ENCODE measurements around the gene DRD4.
A peak's percentile ranks its signal among the peaks of the same experiment; 100 is the strongest.

The DRD4 gene

GRCh38 chr11:607020-607780 is 29.9 kb upstream of the DRD4 start:
- intact Hi-C loops (cut with DNase I; ENCODE audit: low total_unique reads) = no loop called here
- H3K36me3 ChIP-seq = peaks cover 87 to 100% (median 98%) of the 10 kb centered on the region in 3 donors
- TF ChIP-seq CTCF (IDR thresholded peaks at IDR 0.05) = no peak
- H3K27ac ChIP-seq = no peak overlapping the region
- H3K9me3 ChIP-seq = no peaks in the 10 kb centered on the region
- DNase-seq = peak in 1 of 2 donors; percentile 60
- peaks cover 0 to 4% (median 0%) of the 10 kb centered on the region in 4 donors for H3K4me1 ChIP-seq
- no peaks in the 10 kb centered on the region for H3K27me3 ChIP-seq
- H3K4me3 ChIP-seq = no peak overlapping the region

DNA sequence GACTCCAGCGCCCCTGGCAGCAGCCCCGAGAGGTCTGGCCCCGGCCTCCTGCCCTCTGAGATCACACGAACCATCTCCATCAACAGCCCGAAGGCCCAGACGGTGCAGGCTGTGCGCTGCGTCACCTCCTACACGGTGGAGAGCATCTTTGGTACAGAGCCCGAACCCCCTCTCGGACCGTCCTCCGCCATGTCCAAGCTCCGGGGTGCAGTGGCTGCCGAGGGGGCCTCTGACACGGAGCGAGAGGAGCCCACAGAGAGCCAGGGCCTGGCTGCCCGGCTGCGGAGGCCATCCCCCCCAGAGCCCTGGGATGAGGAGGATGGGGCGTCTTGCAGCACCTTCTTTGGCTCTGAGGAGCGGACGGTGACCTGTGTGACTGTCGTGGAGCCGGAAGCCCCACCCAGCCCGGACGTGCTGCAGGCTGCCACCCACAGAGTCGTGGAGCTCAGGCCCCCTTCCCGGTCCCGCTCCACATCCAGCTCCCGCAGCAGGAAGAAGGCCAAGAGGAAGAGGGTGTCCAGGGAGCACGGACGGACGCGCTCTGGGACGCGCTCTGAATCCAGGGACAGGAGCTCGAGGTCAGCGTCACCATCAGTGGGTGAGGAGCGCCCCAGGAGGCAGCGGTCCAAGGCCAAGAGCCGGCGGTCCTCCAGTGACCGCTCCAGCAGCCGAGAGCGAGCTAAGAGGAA is 29.0 kb upstream of the DRD4 start:
- Histone ChIP-seq H3K9me3 (no peaks in the 10 kb centered on the region), H3K27me3 (no peaks in the 10 kb centered on the region), H3K36me3 (peaks cover 94 to 100% (median 98%) of the 10 kb centered on the region in 3 donors), H3K27ac (no peak overlapping the region), H3K4me3 (no peak overlapping the region), H3K4me1 (peaks cover 0 to 7% (median 0%) of the 10 kb centered on the region in 4 donors)
- intact Hi-C loops (cut with DNase I; ENCODE audit: low total_unique reads) = no loop called here
- no peak for TF ChIP-seq CTCF (IDR thresholded peaks at IDR 0.05)
- DNase-seq = no peak

DNA sequence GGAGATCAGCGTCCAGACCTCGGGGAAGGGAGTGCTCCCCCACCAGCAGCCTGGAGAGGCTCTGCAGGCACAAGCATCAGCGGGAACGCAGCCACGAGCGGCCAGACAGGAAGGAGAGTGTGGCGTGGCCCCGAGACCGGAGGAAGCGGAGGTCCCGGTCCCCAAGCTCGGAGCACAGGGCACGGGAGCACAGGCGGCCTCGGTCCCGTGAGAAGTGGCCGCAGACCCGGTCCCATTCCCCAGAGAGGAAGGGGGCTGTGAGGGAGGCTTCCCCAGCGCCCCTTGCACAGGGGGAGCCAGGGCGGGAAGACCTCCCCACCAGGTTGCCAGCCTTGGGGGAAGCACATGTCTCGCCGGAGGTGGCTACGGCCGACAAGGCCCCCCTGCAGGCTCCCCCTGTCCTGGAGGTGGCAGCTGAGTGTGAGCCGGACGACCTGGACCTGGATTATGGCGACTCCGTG is 28.2 kb upstream of the DRD4 start:
- DNase-seq = no peak

DNA sequence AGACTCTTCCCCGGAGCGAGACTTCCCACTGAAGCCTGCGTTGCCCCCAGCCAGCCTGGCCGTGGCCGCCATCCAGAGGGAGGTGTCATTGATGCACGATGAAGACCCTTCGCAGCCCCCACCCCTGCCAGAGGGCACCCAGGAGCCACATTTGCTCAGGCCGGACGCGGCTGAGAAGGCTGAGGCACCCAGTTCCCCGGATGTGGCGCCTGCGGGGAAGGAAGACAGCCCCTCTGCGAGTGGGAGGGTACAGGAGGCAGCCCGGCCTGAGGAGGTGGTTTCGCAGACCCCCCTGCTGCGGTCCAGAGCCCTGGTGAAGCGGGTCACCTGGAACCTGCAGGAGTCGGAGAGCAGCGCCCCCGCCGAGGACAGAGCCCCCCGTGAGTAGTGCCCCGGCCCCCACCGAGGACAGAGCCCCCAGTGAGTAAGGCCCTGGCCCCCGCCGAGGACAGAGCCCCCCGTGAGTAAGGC is 27.7 kb upstream of the DRD4 start:
- Histone ChIP-seq H3K4me3 (no peak overlapping the region), H3K36me3 (peaks cover 83 to 95% (median 94%) of the 10 kb centered on the region in 3 donors)

More for the DNA sequence above, 28.2 kb upstream of the DRD4 start:
- H3K4me3 ChIP-seq = no peak overlapping the region
- H3K4me1 ChIP-seq = peaks cover 0 to 12% (median 1%) of the 10 kb centered on the region in 4 donors
- no peaks in the 10 kb centered on the region for H3K9me3 ChIP-seq
- intact Hi-C loops (cut with DNase I; ENCODE audit: low total_unique reads) = no loop called here
- peaks cover 89 to 100% (median 99%) of the 10 kb centered on the region in 3 donors for H3K36me3 ChIP-seq
- TF ChIP-seq CTCF (IDR thresholded peaks at IDR 0.05) = no peak
- H3K27me3 ChIP-seq = no peaks in the 10 kb centered on the region
- no peak overlapping the region for H3K27ac ChIP-seq

More for the DNA sequence above, 27.7 kb upstream of the DRD4 start:
- Histone ChIP-seq H3K27ac (no peak overlapping the region), H3K4me1 (peaks cover 0 to 18% (median 6%) of the 10 kb centered on the region in 4 donors), H3K9me3 (no peaks in the 10 kb centered on the region), H3K27me3 (no peaks in the 10 kb centered on the region)
- no peak for DNase-seq
- intact Hi-C loops (cut with DNase I; ENCODE audit: low total_unique reads) = no loop called here
- no peak for TF ChIP-seq CTCF (IDR thresholded peaks at IDR 0.05)
